GM13976 (cell line): Measurements from ENCODE around the gene MB21D2.

Source experiments
- DNase-seq: peaks from one replicate; pipeline ENCODE4 v3.0.0; 2012; ENCODE audit warnings: low spot score
- CTCF ChIP-seq: IDR thresholded peaks from 2 replicates; pipeline ENCODE4 v1.5.1; 2012; ENCODE audit warnings: borderline replicate concordance, mild to moderate bottlenecking; ENCODE audit not compliant: insufficient read depth; ENCODE audit errors: extremely low read depth, missing control alignments, control extremely low read depth
- in situ Hi-C: fragments of 300-500 bp; cut with MboI; formaldehyde crosslinking; loops from one replicate; pipeline ENCODE4 v1.12.0; 2022; ENCODE audit warnings: low sequenced_read_pairs, mixed read lengths, inconsistent platforms; ENCODE audit not compliant: unreplicated experiment

MB21D2 gene

GRCh38 chr3:192827863-192828594, 89.6 kb downstream of the MB21D2 start:
- in situ Hi-C loops: no loop called here
- TF ChIP-seq CTCF: no peak

GRCh38 chr3:192827208-192827607, 90.4 kb downstream of the MB21D2 start:
- no peak for DNase-seq
- in situ Hi-C loops: no loop called here
- TF ChIP-seq CTCF: no peak

More at GRCh38 chr3:192827863-192828594, 89.6 kb downstream of the MB21D2 start:
- no peak for DNase-seq

- TF ChIP-seq CTCF: no peak
- in situ Hi-C loops: no loop called here
- DNase-seq: no peak
Measured at GRCh38 chr3:192826214-192827006, 91.2 kb downstream of the MB21D2 start.

GRCh38 chr3:192825657-192826200, 91.9 kb downstream of the MB21D2 start:
- no peak for DNase-seq
- in situ Hi-C loops: no loop called here
- no peak for TF ChIP-seq CTCF

GRCh38 chr3:192825216-192825615, 92.4 kb downstream of the MB21D2 start:
- DNase-seq: no peak
- in situ Hi-C loops: no loop called here
- TF ChIP-seq CTCF: no peak

GRCh38 chr3:192824313-192824712, 93.3 kb downstream of the MB21D2 start:
- DNase-seq: no peak
- in situ Hi-C loops: loop anchor here (25.0 kb wide), 2 partner anchors 638 to 738 kb away; partner anchors contain the start of gene ATP13A4
- no peak for TF ChIP-seq CTCF
